Stimulated activated CD8-positive, alpha-beta memory T cell treated with anti-CD3 and anti-CD28 coated beads, Interleukin-15, amount 100 ng/mL, for 1 hour (primary cell): Measurements from ENCODE around the gene KLK3.

Source experiments
- DNase-seq: peaks from one replicate; pipeline ENCODE4 v3.0.0-alpha.2; 2020; ENCODE audit warnings: low read depth

KLK3 gene

DNA sequence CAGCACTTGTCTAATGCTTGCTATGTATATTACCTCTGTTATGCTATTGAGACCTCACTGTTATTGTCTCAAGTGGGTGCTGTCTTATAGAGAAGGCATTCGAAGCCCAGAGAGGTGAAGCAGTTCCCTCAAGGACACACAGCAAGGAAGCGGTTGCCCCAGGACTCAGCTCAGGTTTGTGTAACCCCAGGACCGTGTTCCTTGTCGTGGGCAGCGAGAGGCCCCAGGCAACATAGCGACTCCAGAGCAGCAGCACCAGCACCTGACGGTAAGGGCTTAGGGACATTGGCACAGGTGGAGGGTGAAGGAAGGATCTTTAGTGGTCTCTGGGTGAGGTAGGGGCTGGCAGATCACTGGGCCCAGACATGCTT, 23.7 kb upstream of the KLK3 start:
- no peak for DNase-seq

DNA sequence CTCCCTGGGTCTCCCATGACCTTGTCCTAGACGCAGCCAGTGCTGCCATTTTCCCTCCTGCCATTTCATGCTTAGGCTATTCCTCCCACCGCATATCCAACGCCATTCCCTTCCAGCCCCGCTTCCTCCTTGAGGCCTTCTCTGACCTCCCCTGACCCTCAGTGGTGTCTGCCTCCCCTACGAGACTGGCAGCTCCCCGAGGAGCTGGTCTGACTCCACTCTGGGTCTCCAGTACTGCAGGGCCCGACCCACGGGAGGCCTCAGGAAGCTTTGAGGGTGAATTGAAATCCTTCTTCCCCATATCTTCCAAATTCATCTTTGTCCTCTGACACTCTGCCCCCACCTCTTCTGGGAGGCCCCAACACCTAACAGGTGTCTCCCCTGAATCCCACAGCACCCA, 22.0 kb upstream of the KLK3 start:
- no peak for DNase-seq

DNA sequence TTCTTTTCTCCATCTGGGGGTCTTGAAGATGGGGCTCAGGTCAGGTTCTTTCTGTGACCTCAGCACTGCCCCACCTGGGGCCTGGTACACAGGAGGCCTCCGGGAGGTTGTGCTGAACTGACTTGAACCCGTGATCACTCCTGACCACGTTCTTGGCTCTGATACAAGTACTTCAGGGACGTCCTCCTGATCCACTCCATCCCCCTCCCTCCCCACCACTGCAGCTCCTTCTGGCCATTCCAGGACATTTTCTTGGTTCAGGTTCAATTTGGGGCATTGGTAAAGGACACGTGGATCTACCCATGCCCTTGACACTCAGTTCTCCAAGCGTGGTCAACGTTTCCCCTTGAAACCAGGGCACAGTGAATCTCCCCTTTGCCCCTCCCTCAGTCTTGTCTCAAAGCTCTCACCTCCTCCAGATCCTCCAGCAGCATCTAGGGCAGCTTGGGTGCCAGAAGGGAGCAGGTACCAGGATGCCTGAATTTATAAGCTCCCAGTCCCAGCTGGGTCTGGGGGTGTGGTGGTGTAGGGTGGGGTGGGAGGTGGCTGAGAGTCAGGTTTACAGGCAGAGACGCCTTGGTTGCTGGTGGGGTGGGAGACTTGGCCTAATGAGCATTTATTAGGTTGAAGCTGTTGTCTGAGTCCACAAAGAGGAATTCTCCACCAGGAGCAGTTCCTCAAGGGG, 21.5 kb upstream of the KLK3 start, which contains the start of gene KLK15:
TSS of gene KLK15 (minus strand) at position 458 of the 685 bp plus-strand sequence. CDS start 2,082 bp downstream, outside the sequence.
- DNase-seq, result no peak

DNA sequence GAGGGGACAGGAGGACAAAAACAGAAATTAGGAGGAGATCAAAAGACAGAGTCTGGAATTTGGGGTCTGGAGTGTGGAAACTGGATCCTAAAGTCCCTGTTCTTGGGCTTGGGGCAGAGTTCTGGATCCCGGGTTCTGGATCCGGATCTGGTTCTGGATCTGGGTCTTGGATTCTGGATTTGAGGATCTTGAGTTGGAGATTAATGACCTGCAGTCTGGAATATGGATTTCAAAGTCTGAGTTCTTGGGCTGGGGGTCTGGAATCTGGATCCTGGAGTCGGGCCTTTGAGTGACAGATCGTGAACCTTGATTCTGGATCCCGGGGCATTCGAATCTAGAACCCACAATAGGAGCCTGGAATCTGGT, 20.9 kb upstream of the KLK3 start:
- no peak for DNase-seq

DNA sequence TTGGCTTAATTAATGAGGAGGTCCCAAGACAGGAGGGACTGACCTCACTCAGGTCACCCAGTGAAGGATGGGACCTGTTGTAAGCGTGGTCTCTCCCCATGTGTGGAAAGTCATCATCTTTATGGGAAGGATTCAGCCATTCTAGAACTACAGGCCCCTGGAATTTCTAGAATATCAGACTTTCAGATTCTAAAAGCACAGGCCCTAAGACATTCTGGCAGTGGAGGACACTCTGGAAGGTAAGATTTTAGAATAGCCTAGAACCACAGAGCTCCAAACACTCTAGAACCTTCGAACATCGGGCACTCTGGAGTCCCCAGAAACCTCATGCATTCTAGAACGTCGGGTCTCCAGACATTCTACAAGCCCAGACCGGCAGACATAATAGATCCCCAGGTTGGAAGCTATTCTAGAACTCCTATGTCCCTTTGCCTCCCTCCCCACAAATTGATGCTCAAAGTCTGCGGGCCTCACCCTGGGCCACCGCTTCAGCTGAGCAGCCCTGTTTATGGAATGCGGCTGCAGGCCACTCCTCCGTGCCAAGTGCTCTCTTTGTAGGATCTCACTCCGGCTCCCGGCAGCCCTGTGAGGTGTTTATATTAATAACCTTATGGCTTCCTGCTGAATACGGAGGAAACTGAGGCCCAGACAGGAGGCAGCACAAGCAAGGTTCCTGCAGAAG, 19.5 kb upstream of the KLK3 start:
- DNase-seq, result no peak

DNA sequence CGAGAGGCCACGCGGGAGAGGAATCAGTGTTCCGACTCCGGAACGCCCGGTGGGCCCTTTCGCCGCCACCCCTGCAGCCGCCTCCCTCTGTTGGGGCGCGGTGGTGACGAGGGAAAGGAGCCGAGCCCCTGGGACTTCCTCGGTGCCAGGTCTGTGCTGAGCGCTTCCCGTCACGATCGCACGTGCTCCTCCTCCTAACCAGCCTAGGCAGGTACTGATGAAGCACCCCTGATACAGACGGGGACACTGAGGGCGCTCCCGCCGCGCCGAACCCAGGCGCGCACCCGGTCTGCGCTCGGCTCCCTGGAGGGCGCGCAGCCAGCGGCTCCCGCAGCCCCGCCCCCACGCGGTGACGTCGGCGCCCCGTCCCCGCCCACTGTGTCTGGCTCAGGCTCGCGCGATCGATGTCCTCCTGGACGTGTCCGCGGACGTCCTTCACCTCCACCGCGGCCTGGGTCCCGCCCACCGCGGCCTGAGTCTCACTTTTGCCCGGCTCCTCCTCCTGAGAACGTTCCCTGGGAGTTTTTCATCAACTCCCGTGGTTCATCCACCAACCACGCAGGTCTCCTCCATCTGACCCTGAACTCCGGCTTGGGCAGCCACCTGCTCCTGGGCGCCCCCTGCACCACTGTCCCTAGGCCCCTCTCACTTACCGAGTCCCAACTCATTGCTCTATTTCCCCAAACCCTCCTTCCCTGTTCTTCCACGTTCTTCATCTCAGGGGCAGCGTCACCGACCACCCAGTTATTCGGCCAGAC, 18.8 kb upstream of the KLK3 start:
- peak; percentile 30 for DNase-seq

DNA sequence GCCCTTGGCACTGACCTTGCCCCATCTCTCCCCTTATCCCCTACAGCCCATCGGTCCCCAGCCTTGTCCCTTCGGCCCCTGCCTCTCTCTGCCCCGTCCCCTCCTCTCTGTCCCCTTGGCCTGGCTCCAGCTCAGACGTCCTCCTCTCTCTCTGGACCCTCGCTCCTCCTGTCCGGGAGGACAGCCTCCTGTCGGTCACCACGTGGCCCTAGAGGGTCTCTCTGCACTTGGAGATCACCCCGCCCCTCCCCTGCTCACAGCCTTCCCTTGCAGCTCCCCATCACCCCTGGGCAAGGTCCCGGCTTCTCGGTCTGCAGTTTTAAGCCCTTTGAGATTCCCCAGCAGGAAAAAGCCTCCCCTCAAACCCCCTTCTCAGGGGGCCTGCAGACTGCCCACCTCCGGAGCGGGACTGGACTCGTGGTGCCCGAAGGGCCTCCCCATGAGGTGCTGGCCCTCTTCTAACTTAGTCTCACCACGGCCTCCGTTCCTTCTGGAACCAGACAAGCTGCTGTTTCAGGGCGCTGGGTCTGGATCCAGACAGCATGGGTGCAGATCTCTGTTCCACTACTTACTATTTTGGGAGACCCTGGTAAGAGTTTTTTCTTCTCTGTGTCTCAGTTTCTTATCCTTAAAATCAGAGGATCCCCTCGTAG, 18.0 kb upstream of the KLK3 start:
- no peak for DNase-seq

DNA sequence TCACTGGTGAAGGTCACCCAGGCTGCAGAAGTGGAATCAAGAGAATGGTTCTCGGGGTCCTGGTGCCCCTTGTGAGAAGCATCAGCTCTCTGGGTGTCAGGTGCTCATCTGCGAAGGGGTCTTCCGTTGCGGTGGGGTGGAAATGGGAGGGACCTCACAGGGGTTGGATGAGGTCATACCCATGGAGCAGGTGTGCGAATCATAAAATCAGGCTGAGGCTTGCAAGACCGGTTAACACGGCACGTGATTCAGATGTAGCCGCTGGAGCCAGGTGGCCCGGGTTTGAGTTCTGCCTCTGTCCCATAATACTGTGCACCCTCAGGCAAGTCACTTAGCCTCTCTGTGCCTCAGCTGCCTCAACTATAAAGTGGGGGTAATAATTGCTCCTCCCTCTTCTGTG, 17.4 kb upstream of the KLK3 start:
- no peak for DNase-seq

DNA sequence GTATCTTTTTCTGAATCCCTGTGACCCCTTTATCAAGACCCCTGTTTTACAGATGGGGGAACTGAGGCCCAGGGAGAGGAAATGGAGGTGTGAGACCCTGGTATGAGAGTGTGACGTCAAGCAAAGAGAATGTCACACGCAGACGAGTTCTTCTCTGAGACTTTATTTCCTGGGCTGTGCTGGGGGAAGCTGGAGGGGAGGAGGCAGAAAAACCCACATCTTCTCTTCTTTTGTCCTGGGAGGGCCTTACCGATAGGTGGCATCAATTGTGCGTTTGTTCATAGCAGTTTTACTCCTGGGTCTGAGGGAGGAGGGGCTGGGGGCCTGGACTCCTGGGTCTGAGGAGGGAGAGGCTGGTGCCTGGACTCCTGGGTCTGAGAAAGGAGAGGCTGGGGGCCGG, 16.5 kb upstream of the KLK3 start:
- DNase-seq, result no peak

DNA sequence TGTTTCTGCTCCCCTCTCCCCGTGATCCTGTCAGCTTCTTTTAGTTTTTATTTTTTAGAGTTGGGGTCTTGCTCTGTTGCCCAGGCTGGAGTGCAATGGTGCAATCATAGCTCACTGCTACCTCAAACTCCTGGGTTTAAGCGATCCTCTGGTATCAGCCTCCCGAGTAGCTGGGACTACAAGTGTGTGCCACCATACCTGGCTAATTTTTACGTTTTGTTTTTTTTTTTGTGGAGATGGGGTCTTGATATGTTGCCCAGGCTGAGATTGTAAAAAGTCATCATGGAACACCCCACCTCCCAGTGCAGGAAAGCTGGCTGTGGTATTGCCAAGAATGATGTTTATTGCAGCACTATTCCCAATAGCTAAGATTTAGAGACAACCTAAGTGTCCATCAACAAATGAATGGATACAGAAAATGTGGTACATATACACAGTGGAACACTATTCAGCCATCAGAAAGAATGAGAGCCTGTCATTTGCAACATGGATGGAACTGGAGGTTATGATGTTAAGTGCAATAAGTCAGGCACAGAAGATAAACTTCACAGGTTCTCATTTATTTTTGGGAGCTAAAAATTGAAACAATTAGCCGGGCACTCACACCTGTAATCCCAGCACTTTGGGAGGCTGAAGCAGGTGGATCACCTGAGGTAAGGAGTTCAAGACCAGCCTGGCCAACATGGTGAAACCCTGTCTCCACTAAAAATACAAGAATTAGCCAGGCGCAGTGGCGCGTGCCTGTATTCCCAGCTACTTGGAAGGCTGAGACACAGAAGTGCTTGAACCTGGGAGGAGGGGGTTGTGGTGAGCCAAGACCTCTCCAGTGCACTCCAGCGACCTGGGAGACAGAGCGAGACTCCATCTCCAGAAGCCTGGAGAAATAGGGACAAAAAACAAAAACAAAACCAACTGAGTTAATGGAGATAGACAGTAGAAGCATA, 14.7 kb upstream of the KLK3 start:
- no peak for DNase-seq

DNA sequence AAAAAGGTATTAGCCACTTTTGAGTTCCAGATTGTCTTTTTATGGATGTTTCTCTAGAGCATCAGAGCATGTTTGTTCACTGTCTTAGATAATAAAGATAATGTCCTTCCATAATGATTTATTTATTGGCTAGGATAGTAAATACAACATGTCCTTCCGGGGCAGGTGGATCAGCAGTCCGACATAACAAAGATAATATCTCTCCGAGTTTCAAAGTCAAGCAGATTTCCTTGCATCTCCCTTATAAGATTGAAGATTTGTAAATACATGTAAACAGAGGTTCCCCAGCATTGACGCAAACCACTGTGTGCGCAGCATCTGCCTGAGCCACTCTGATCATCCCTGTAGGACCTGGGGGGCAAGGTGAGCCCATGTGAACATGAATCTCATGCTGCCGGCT, 12.6 kb upstream of the KLK3 start:
- DNase-seq, result no peak

DNA sequence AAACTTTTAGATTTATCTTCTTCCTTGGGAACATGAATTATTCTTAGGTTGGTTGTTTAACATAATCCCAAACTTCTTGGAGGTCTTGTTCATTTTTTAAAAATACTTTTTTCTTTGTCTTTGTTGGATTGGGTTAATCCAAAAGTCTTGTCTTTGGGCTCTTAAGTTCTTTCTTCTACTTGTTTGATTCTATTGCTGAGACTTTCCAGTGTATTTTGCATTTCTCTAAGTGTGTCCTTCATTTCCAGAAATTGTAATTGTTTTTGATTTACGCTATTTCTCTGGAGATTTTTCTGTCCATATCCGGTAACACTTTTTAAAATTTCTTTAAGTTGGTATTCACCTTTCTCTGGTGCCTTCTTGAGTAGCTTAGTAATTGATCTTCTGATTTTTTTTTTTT, 11.5 kb upstream of the KLK3 start:
- DNase-seq, result no peak

DNA sequence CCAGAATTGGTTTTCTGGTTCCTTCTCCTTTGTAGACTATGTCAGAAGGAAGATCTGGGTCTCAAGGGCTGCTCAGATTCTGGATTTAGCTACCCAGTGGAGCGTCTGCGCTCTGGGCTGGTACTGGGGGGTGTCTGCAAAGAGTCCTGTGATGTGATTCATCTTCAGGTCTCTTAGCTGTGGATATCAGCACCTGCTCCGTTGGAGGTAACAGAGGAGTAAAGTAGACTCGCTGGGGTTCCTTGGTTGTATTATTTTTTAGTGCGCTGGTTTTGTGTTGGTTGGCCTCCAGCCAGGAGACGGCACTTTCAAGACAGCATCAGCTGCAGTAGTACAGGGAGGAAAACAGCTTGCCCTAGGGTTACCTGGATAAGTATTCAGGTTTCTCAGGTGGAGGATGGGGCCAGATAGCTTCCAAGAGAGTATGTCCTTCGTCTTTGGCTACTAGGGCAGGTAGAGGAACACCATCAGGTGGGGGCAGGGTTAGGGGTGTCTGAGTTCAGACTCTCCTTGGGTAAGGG, 11.0 kb upstream of the KLK3 start:
- no peak for DNase-seq

DNA sequence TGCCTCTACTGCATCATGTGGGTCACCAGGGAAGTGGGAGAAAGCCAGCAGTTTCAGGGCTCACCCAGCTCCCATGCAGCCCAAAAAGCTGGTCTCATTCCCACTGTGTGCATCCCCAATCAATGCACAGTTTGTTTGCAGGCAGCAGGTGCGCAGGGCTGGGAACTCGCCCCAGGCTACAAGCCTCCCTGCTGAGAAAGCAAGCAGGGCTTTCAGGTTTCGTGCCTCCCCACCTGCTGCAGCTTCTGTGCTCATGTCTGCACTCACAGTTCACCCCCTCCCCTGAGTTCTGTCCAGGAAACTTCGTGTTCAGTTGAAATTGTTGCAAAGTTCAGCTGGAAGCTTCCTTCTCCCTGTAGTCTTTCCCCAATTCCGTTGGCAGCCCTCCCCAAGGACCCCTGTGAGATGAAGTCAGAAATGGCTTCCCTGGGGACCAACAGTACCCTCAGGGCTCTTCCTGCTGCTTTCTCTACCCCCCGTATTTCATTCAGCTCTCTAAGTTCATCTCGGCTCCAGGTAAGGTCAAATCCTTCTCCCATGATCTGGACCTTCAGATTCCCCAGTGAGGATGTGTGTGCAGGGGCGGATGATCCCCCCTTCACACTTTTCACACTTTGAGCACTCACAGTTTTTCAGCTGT, 10.3 kb upstream of the KLK3 start:
- no peak for DNase-seq

DNA sequence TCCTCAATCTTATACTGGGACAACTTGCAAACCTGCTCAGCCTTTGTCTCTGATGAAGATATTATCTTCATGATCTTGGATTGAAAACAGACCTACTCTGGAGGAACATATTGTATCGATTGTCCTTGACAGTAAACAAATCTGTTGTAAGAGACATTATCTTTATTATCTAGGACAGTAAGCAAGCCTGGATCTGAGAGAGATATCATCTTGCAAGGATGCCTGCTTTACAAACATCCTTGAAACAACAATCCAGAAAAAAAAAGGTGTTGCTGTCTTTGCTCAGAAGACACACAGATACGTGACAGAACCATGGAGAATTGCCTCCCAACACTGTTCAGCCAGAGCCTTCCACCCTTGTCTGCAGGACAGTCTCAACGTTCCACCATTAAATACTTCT, 4.0 kb upstream of the KLK3 start:
- DNase-seq, result no peak

DNA sequence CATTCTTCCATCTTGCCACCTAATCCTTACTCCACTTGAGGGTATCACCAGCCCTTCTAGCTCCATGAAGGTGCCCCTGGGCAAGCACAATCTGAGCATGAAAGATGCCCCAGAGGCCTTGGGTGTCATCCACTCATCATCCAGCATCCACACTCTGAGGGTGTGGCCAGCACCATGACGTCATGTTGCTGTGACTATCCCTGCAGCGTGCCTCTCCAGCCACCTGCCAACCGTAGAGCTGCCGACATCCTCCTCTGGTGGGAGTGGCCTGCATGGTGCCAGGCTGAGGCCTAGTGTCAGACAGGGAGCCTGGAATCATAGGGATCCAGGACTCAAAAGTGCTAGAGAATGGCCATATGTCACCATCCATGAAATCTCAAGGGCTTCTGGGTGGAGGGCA, 3.1 kb upstream of the KLK3 start:
- no peak for DNase-seq

DNA sequence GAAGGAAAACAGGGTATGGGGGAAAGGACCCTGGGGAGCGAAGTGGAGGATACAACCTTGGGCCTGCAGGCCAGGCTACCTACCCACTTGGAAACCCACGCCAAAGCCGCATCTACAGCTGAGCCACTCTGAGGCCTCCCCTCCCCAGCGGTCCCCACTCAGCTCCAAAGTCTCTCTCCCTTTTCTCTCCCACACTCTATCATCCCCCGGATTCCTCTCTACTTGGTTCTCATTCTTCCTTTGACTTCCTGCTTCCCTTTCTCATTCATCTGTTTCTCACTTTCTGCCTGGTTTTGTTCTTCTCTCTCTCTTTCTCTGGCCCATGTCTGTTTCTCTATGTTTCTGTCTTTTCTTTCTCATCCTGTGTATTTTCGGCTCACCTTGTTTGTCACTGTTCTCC, 2.7 kb downstream of the KLK3 start:
- DNase-seq, result no peak

DNA sequence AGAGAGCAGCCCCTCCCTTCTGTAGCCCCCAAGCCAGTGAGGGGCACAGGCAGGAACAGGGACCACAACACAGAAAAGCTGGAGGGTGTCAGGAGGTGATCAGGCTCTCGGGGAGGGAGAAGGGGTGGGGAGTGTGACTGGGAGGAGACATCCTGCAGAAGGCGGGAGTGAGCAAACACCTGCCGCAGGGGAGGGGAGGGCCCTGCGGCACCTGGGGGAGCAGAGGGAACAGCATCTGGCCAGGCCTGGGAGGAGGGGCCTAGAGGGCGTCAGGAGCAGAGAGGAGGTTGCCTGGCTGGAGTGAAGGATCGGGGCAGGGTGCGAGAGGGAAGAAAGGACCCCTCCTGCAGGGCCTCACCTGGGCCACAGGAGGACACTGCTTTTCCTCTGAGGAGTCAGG, 4.2 kb downstream of the KLK3 start:
- no peak for DNase-seq

DNA sequence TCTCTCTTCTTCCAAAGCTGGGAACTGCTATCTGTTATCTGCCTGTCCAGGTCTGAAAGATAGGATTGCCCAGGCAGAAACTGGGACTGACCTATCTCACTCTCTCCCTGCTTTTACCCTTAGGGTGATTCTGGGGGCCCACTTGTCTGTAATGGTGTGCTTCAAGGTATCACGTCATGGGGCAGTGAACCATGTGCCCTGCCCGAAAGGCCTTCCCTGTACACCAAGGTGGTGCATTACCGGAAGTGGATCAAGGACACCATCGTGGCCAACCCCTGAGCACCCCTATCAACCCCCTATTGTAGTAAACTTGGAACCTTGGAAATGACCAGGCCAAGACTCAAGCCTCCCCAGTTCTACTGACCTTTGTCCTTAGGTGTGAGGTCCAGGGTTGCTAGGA, 5.1 kb downstream of the KLK3 start:
- DNase-seq, result no peak

DNA sequence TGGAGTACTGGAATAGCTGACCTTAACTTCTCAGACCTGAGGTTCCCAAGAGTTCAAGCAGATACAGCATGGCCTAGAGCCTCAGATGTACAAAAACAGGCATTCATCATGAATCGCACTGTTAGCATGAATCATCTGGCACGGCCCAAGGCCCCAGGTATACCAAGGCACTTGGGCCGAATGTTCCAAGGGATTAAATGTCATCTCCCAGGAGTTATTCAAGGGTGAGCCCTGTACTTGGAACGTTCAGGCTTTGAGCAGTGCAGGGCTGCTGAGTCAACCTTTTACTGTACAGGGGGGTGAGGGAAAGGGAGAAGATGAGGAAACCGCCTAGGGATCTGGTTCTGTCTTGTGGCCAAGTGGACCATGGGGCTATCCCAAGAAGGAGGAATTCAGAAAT, 6.3 kb downstream of the KLK3 start:
- no peak for DNase-seq
